Stomach smooth muscle (tissue), 2 donors: ENCODE results near the gene SLC25A1.

ENCODE experiments used
- H3K27ac ChIP-seq: one replicate; pipeline ENCODE4 v1.7.0; 2013; ENCODE audit warnings: mild to moderate bottlenecking, low read length, inconsistent platforms
- H3K27me3 ChIP-seq, 2 donors: one replicate each; pipeline ENCODE4 v1.7.0; 2013; ENCODE audit warnings: low read length in 2 of 2; ENCODE audit not compliant: insufficient read depth in 2 of 2, control insufficient read depth in 1 of 2
- H3K36me3 ChIP-seq, 2 donors: one replicate each; pipeline ENCODE4 v1.7.0; 2013; ENCODE audit warnings: low read length in 2 of 2; ENCODE audit not compliant: control insufficient read depth in 2 of 2, insufficient read depth in 2 of 2
- H3K4me1 ChIP-seq: one replicate; pipeline ENCODE4 v1.7.0; 2013; ENCODE audit warnings: low read length; ENCODE audit not compliant: control insufficient read depth, insufficient read depth
- H3K4me3 ChIP-seq, 2 donors: one replicate each; pipeline ENCODE4 v1.7.0; 2013; ENCODE audit warnings: low read length in 2 of 2
- H3K9ac ChIP-seq, 2 donors: one replicate each; pipeline ENCODE4 v1.7.0; 2013; ENCODE audit warnings: low read length in 2 of 2, mild to moderate bottlenecking in 1 of 2
- H3K9me3 ChIP-seq, 2 donors: one replicate each; pipeline ENCODE4 v1.7.0; 2013; ENCODE audit warnings: low read length in 2 of 2; ENCODE audit not compliant: control insufficient read depth in 2 of 2
- donor health status: healthy.
- donor health status: Pancreatic carcinoma.

The SLC25A1 gene

GRCh38 chr22:19180234-19180633 is 1.7 kb upstream of the SLC25A1 start:
- Histone ChIP-seq H3K27me3 (no peaks in the 10 kb centered on the region), H3K27ac (peak overlapping the region; percentile 76), H3K9me3 (no peaks in the 10 kb centered on the region), H3K9ac (no peak overlapping the region), H3K4me3 (no peak overlapping the region), H3K36me3 (no peaks in the 10 kb centered on the region), H3K4me1 (peaks cover 20% of the 10 kb centered on the region)

- peak overlapping the region; percentile 42 to 47 for H3K9ac ChIP-seq
- no peaks in the 10 kb centered on the region for H3K27me3 ChIP-seq
- no peaks in the 10 kb centered on the region for H3K36me3 ChIP-seq
- no peaks in the 10 kb centered on the region for H3K9me3 ChIP-seq
- peak overlapping the region; percentile 49 to 78 for H3K4me3 ChIP-seq
- peak overlapping the region; percentile 76 for H3K27ac ChIP-seq
- peaks cover 22% of the 10 kb centered on the region for H3K4me1 ChIP-seq
Observed at GRCh38 chr22:19179497-19180048, 1.0 kb upstream of the SLC25A1 start.

- Histone ChIP-seq H3K4me3 (peak overlapping the region; percentile 58 to 78), H3K27me3 (no peaks in the 10 kb centered on the region), H3K36me3 (no peaks in the 10 kb centered on the region), H3K9me3 (no peaks in the 10 kb centered on the region), H3K4me1 (peaks cover 34% of the 10 kb centered on the region), H3K9ac (peak overlapping the region; percentile 64), H3K27ac (peak overlapping the region; percentile 66)
Observed at GRCh38 chr22:19178065-19178656, 375 bp downstream of the SLC25A1 start.

GRCh38 chr22:19177164-19178064 is 1.1 kb downstream of the SLC25A1 start:
- no peaks in the 10 kb centered on the region for H3K36me3 ChIP-seq
- H3K27ac ChIP-seq = peak overlapping the region; percentile 66
- no peaks in the 10 kb centered on the region for H3K9me3 ChIP-seq
- H3K27me3 ChIP-seq = no peaks in the 10 kb centered on the region
- peak overlapping the region; percentile 58 to 78 for H3K4me3 ChIP-seq
- peaks cover 40% of the 10 kb centered on the region for H3K4me1 ChIP-seq
- H3K9ac ChIP-seq = peak overlapping the region; percentile 64

GRCh38 chr22:19176732-19177131 is 1.8 kb downstream of the SLC25A1 start:
- H3K36me3 ChIP-seq = no peaks in the 10 kb centered on the region
- no peaks in the 10 kb centered on the region for H3K9me3 ChIP-seq
- peaks cover 47% of the 10 kb centered on the region for H3K4me1 ChIP-seq
- no peak overlapping the region for H3K27ac ChIP-seq
- H3K27me3 ChIP-seq = no peaks in the 10 kb centered on the region
- H3K4me3 ChIP-seq = peak overlapping the region in 1 of 2 donors; percentile 78
- H3K9ac ChIP-seq = no peak overlapping the region

- H3K9me3 ChIP-seq = no peaks in the 10 kb centered on the region
- no peaks in the 10 kb centered on the region for H3K27me3 ChIP-seq
- H3K36me3 ChIP-seq = no peaks in the 10 kb centered on the region
- H3K4me1 ChIP-seq = peaks cover 47% of the 10 kb centered on the region
- H3K9ac ChIP-seq = no peak overlapping the region
- no peak overlapping the region for H3K4me3 ChIP-seq
- H3K27ac ChIP-seq = no peak overlapping the region
Observed at GRCh38 chr22:19176175-19176643, 2.3 kb downstream of the SLC25A1 start.

- H3K27ac ChIP-seq = no peak overlapping the region
- H3K4me1 ChIP-seq = peaks cover 51% of the 10 kb centered on the region
Observed at GRCh38 chr22:19175602-19176174, 2.8 kb downstream of the SLC25A1 start.

GRCh38 chr22:19175026-19175601 is 3.4 kb downstream of the SLC25A1 start:
- H3K4me1 ChIP-seq = peaks cover 57% of the 10 kb centered on the region
- no peaks in the 10 kb centered on the region for H3K9me3 ChIP-seq
- no peak overlapping the region for H3K27ac ChIP-seq
- no peak overlapping the region for H3K9ac ChIP-seq
- no peak overlapping the region for H3K4me3 ChIP-seq
- no peaks in the 10 kb centered on the region for H3K36me3 ChIP-seq
- H3K27me3 ChIP-seq = no peaks in the 10 kb centered on the region

More at GRCh38 chr22:19175602-19176174, 2.8 kb downstream of the SLC25A1 start:
- Histone ChIP-seq H3K9ac (no peak overlapping the region), H3K27me3 (no peaks in the 10 kb centered on the region), H3K36me3 (no peaks in the 10 kb centered on the region), H3K4me3 (no peak overlapping the region), H3K9me3 (no peaks in the 10 kb centered on the region)

GRCh38 chr22:19174106-19175025 is 4.2 kb downstream of the SLC25A1 start:
- H3K4me3 ChIP-seq = no peak overlapping the region
- no peak overlapping the region for H3K27ac ChIP-seq

More at GRCh38 chr22:19174106-19175025, 4.2 kb downstream of the SLC25A1 start:
- H3K27me3 ChIP-seq = peaks cover 0 to 4% of the 10 kb centered on the region in 2 donors
- H3K36me3 ChIP-seq = no peaks in the 10 kb centered on the region
- no peaks in the 10 kb centered on the region for H3K9me3 ChIP-seq
- peak overlapping the region in 1 of 2 donors; percentile 21 for H3K9ac ChIP-seq
- peaks cover 63% of the 10 kb centered on the region for H3K4me1 ChIP-seq
